ENCODE results near the gene CDK14.
"Not testable (repeated sequence)": the region's sequence is repeated elsewhere in the genome, so short reads cannot be mapped to it uniquely, and the experiment has no call there.

The CDK14 gene

DNA sequence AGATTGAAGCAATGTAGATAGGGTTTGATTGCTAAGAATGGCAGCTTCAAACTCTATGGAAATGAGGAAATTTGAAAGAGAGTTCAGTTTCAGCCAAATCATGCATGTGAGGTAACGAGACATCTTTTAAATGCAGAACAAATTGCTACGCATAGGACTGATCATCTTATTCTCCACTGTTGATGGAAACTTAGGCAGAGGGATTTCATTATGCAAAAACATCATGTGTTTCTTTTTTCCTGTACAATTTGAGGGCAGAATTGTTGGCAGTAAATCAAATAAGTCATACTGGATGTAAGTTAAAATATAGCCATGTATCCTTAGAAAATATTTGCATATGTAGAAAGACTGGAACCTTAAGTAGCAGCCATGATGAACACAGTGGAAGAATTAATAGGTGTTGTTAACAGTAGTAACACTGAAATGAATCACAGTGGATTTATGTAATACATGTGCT is 327.4 kb downstream of the CDK14 start:
- no peak for DNase-seq

- DNase-seq, result not testable (repeated sequence)
Measured at GRCh38 chr7:90928700-90929424, 332.7 kb downstream of the CDK14 start.

DNA sequence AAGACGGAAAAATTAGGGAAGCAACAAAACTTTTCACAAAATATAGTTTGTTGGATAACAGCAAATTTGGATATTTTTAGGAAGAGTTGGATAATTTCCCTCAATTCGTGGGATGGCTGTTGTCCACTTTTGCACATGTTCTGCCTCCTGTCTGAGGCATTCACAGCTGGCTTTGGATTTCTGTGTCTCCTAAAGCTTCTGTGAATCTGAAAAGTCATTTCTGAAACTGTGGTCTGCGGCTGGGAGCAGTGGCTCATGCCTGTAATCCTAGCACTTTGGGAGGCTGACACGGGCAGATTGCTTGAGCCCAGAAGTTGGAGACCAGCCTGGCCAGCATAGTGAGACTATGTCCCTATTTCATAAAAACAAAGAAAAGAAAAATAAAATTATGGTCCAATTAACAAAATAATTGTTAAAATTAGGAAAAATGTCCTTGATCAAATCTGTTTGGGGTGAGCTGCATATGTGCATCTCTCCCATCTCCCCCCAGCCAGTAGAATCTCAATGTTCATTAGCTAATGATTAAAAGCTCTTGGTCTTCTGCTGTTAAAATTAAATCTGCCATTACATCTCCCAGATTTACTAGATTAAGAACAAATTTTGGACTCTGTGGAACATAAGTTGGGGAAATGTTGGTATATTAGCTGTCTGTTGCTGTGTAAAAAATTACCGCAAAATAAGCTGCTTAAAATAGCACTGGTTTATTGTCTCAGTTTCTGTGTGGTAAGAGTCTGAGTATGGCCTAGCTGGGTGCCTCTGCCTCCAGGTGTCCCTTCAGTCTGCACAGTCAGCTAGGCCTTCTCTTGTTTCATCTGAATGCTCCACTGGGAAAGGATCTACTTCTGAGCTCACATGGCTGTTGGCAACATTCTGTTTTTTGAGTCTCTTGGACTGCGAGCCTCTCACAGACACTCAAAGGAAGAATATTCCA is 336.1 kb downstream of the CDK14 start:
- DNase-seq, result no peak

DNA sequence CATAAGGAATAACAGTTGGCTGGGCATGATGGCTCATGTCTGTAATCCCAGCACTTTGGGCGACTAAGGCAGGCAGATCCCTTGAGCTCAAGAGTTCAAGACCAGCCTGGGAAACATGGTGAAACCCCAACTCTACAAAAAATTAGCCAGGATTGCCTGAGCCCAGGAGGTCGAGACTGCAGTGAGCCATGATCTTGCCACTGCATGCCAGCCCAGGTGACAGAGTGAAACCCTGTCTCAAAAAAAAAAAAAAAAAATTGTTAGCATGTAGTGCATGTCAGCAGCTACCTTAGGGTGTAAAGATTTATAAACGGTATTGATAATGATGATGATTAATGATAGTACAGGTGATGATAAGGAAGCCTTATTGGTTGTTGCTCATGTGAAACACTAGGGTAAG is 336.9 kb downstream of the CDK14 start:
- no peak for DNase-seq

DNA sequence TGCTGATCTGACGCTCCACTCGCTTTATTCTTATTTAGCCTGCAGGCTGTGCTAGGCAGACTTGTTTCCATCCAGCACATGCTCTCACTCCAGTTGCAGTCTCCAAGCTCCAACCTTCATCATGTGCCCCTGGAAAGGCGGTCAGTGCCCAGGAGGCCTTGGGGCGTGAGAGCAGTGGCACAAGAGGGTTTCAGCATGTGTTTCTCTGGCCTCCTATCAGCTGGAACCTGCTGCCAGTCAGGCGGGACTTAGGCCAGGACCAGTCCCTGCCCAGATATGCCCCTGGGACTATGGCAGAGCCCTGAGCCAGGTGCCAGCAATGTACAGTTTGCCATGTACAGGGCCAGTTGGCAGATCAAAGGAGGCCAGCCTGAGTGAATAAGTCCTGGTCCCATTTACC is 337.9 kb downstream of the CDK14 start:
- DNase-seq, result no peak

DNA sequence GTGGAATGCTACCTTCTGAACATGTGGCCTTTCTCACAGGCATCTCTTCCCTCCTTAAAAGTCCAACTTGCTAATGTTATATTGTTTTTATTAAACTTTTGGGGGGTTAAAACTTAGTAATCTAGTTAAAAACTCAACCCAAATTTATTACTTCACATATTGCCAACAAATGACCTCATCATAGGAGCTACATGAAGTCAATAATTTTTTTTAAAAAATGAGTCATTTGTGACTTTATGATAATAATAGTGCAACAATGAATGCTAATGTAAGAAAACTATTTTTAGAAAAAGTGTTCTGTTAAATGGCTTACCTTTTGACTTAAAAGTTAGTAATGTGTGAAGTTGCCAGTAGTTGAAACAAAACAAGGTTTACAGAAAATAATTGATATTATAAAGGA is 342.2 kb downstream of the CDK14 start:
- no peak for DNase-seq

- no peak for DNase-seq
Measured at GRCh38 chr7:90939666-90940065, 343.5 kb downstream of the CDK14 start.

- no peak for DNase-seq
Measured at GRCh38 chr7:90944021-90944420, 347.9 kb downstream of the CDK14 start.

- no peak for DNase-seq
Measured at GRCh38 chr7:90945104-90945787, 349.1 kb downstream of the CDK14 start.

DNA sequence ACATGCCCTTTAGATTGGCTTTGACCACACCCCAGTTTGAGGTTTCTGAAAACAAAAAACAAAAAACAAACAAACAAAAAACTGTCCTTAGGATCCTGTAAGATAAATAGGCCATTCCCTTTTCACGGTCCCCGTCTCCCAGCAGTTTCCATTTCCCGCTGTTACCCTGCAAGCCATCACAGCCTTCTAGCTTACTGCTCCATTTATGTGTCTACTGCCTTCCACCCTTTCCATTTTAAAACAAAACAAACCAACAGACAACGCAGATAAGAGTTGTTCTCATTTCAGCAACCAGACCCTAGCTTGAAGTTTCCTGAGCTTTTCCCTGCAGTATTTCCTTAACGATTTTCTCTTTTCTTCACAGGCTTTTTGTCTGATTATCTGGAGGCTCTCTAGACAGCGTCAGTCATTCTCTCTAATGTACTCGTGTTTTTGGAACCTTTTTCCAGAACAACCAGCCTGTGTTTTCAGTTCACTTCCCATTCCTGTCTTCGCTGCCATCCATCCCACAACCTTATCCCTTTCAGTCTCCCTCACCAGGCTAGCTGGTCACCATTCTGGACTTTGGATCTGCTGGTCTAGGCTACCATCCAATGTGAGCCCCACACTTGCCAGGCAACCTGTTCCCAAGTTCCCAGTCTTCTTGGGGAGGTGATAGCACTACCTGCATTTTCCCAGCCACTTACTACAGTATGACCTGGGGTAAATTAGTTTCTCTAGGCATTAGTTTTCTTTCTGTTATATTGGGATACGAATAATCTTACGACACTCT is 350.8 kb downstream of the CDK14 start:
- no peak for DNase-seq

DNA sequence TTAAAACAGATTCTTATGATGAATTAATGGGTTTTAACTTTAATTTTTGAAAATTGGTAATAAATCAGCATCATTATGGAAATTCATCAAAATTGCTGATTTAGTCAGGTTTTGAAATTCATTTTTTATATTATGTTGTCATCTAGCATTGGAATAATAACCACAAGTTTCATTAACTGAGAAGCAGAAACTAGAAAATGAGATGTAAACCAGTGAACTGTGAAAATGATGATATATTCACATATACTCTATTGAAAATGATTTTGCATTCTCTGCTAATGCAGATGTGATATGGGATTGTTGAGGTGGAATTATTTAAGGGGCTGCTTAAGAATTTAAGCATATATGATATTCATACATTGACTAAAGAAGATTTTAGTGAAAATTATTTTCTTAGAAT is 352.0 kb downstream of the CDK14 start:
- DNase-seq, result no peak

DNA sequence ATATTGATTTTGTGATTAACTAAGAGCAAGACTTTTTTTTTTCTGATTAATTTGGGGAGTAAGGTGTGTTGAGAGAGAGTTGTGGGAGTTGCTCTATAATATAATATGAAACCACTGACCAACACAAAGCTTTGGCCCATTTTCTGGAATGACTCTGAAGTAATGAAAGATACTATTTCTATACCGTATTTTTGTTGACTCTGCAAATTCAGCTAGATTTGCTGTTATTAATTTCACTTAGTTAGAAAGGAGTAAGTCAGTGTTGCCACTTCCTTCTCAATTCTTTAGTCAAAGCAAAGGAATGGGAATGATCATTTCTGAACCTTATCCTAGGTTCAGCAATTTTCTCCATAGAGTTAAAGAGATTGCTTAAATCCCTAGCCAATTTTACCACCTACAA is 355.1 kb downstream of the CDK14 start:
- DNase-seq, result no peak

GRCh38 chr7:90951986-90952954 is 356.1 kb downstream of the CDK14 start:
- no peak for DNase-seq

- DNase-seq, result no peak
Measured at GRCh38 chr7:90955641-90956207, 359.6 kb downstream of the CDK14 start.

GRCh38 chr7:90957883-90958282 is 361.8 kb downstream of the CDK14 start:
- no peak for DNase-seq

GRCh38 chr7:90958647-90959046 is 362.5 kb downstream of the CDK14 start:
- no peak for DNase-seq

GRCh38 chr7:90961037-90961725 is 365.1 kb downstream of the CDK14 start:
- DNase-seq, result no peak

- no peak for DNase-seq
Measured at GRCh38 chr7:90965211-90965610, 369.1 kb downstream of the CDK14 start.

DNA sequence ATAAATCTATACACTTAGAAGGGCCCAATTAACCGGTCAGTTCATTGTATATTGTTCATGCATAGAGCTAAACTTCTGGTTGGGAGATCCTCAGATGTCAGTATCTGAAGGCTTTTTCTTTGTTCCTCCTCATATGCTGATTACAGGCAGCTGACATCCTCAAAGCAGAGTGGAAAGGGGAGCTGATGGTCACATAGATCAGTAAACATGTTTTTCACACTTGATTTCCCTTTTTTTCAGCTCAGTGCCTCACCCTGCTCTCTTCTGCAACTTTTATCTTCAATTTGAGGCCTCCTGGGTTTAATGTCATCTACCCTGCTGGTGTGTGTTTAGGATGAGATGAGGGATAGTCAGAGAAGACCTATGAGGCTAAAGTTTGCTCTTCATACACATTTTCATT is 370.2 kb downstream of the CDK14 start:
- no peak for DNase-seq

GRCh38 chr7:90968871-90969270 is 372.8 kb downstream of the CDK14 start:
- no peak for DNase-seq

All from GOT3 (cell line).